Stomach (tissue), 4 donors: Measurements from ENCODE around the gene SGO1.

ENCODE experiments used
- CTCF ChIP-seq, 7 experiments: fragments of 450-650 bp in 4 of 7; fragments of 200-600 bp in 3 of 7; sonication (generic) in 3 of 7; IDR thresholded peaks; one replicate each; pipeline ENCODE4 v1.5.1; 2016 to 2019; ENCODE audit warnings: antibody characterized with exemption in 7 of 7, control low read depth in 2 of 7, mild to moderate bottlenecking in 1 of 7
- EP300 ChIP-seq: sonication (generic); formaldehyde crosslinking; IDR thresholded peaks from one replicate; pipeline ENCODE4 v1.6.1; 2017; ENCODE audit warnings: antibody characterized with exemption
- POLR2A ChIP-seq, 4 donors: fragments of 450-650 bp; IDR thresholded peaks; one replicate each; pipeline ENCODE4 v1.6.1; 2016; ENCODE audit warnings: antibody characterized with exemption in 4 of 4, control low read depth in 2 of 4, mild to moderate bottlenecking in 1 of 4, moderate library complexity in 1 of 4

- TF ChIP-seq EP300 (no peak), CTCF (IDR thresholded peaks at IDR 0.05) (no peak), POLR2A (IDR thresholded peaks at IDR 0.05) (no peak)
Measured at GRCh38 chr3:20123131-20123652, 62.8 kb downstream of the SGO1 start.
